ENCODE data around the gene FBXO3.

The FBXO3 gene

GRCh38 chr11:33761471-33761870, 12.8 kb downstream of the FBXO3 start:
- H3K4me2 ChIP-seq, result no peak overlapping the region
- H4K20me1 ChIP-seq, result 0 out of 22 replicates have a peak, but pooled peaks cover 0 to 3% (median 0%) of the 10 kb centered on the region in 11 experiments
- TF ChIP-seq Cebpa-rat (IDR thresholded peaks at IDR 0.05), result no peak
- no peak overlapping the region for H3K4me3 ChIP-seq
- no peaks in the 10 kb centered on the region for H3K4me1 ChIP-seq
- peaks cover 0 to 32% (median 17%) of the 10 kb centered on the region in 11 experiments; a peak in 19 of 22 replicates for H3K9me3 ChIP-seq (replicated peaks in 1 of 11)
- H3K27me3 ChIP-seq, result no peaks in the 10 kb centered on the region
- H3K27ac ChIP-seq, result no peak overlapping the region
- H3K36me3 ChIP-seq, result peaks cover 83 to 99% (median 96%) of the 10 kb centered on the region in 11 experiments
- no peak overlapping the region for H3K9ac ChIP-seq

GRCh38 chr11:33753304-33753967, 20.9 kb downstream of the FBXO3 start:
- Histone ChIP-seq H3K27ac (no peak overlapping the region), H3K4me1 (no peaks in the 10 kb centered on the region), H3K36me3 (peaks cover 58 to 98% (median 90%) of the 10 kb centered on the region in 11 experiments), H3K27me3 (no peaks in the 10 kb centered on the region), H3K4me2 (no peak overlapping the region), H4K20me1 (peaks cover 0 to 3% (median 0%) of the 10 kb centered on the region in 11 experiments; a peak in 1 of 22 replicates), H3K9me3 (replicated peaks in 1 of 11) (no peaks in the 10 kb centered on the region), H3K4me3 (no peak overlapping the region), H3K9ac (no peak overlapping the region)
- TF ChIP-seq Cebpa-rat (IDR thresholded peaks at IDR 0.05), result no peak

- Histone ChIP-seq H3K27me3 (no peaks in the 10 kb centered on the region), H3K4me3 (no peak overlapping the region), H3K4me1 (no peaks in the 10 kb centered on the region), H4K20me1 (peaks cover 0 to 3% (median 0%) of the 10 kb centered on the region in 11 experiments; a peak in 1 of 22 replicates), H3K36me3 (peaks cover 62 to 98% (median 87%) of the 10 kb centered on the region in 11 experiments), H3K9me3 (replicated peaks in 1 of 11) (no peaks in the 10 kb centered on the region), H3K4me2 (no peak overlapping the region), H3K27ac (no peak overlapping the region), H3K9ac (no peak overlapping the region)
- TF ChIP-seq Cebpa-rat (IDR thresholded peaks at IDR 0.05), result no peak
Measured at GRCh38 chr11:33751878-33752277, 22.4 kb downstream of the FBXO3 start.

- peaks cover 0 to 6% (median 0%) of the 10 kb centered on the region in 11 experiments; a peak in 1 of 22 replicates for H4K20me1 ChIP-seq
- peaks cover 0 to 8% (median 0%) of the 10 kb centered on the region in 10 experiments; a peak in 1 of 20 replicates for H3K4me1 ChIP-seq
- no peak overlapping the region for H3K4me2 ChIP-seq
- TF ChIP-seq Cebpa-rat (IDR thresholded peaks at IDR 0.05), result no peak
- H3K9me3 ChIP-seq (replicated peaks in 1 of 11), result no peaks in the 10 kb centered on the region
- H3K36me3 ChIP-seq, result peaks cover 43 to 79% (median 65%) of the 10 kb centered on the region in 11 experiments
- H3K4me3 ChIP-seq, result no peak overlapping the region
- H3K9ac ChIP-seq, result no peak overlapping the region
- no peaks in the 10 kb centered on the region for H3K27me3 ChIP-seq
- no peak overlapping the region for H3K27ac ChIP-seq
Measured at GRCh38 chr11:33747979-33748378, 26.3 kb downstream of the FBXO3 start.

GRCh38 chr11:33743291-33743690, 31.0 kb downstream of the FBXO3 start:
- no peaks in the 10 kb centered on the region for H3K9me3 ChIP-seq (replicated peaks in 1 of 11)
- H3K4me1 ChIP-seq, result peaks cover 0 to 8% (median 0%) of the 10 kb centered on the region in 10 experiments; a peak in 1 of 20 replicates
- 0 out of 22 replicates have a peak, but pooled peaks cover 0 to 4% (median 0%) of the 10 kb centered on the region in 11 experiments for H4K20me1 ChIP-seq
- H3K27me3 ChIP-seq, result no peaks in the 10 kb centered on the region
- H3K4me3 ChIP-seq, result no peak overlapping the region
- no peak for TF ChIP-seq Cebpa-rat (IDR thresholded peaks at IDR 0.05)
- no peak overlapping the region for H3K9ac ChIP-seq
- H3K4me2 ChIP-seq, result no peak overlapping the region
- H3K27ac ChIP-seq, result no peak overlapping the region
- peaks cover 14 to 49% (median 32%) of the 10 kb centered on the region in 11 experiments for H3K36me3 ChIP-seq

- no peak overlapping the region for H3K9ac ChIP-seq
- no peak overlapping the region for H3K4me3 ChIP-seq
- TF ChIP-seq Cebpa-rat (IDR thresholded peaks at IDR 0.05), result no peak
- H4K20me1 ChIP-seq, result 0 out of 22 replicates have a peak, but pooled peaks cover 0 to 4% (median 0%) of the 10 kb centered on the region in 11 experiments
- no peak overlapping the region for H3K4me2 ChIP-seq
- peaks cover 0 to 8% (median 0%) of the 10 kb centered on the region in 10 experiments; a peak in 1 of 20 replicates for H3K4me1 ChIP-seq
- H3K36me3 ChIP-seq, result peaks cover 7 to 39% (median 23%) of the 10 kb centered on the region in 11 experiments
- H3K9me3 ChIP-seq (replicated peaks in 1 of 11), result no peaks in the 10 kb centered on the region
- no peaks in the 10 kb centered on the region for H3K27me3 ChIP-seq
- no peak overlapping the region for H3K27ac ChIP-seq
Measured at GRCh38 chr11:33742249-33742851, 32.0 kb downstream of the FBXO3 start.

- H3K9ac ChIP-seq, result no peak overlapping the region
- no peaks in the 10 kb centered on the region for H3K27me3 ChIP-seq
- H3K4me3 ChIP-seq, result no peak overlapping the region
- peaks cover 3 to 14% (median 5%) of the 10 kb centered on the region in 10 experiments; a peak in 19 of 20 replicates for H3K4me1 ChIP-seq
- no peak overlapping the region for H3K27ac ChIP-seq
- TF ChIP-seq Cebpa-rat (IDR thresholded peaks at IDR 0.05), result no peak
- no peak overlapping the region for H3K4me2 ChIP-seq
- H3K36me3 ChIP-seq, result peaks cover 1 to 34% (median 17%) of the 10 kb centered on the region in 11 experiments
- H4K20me1 ChIP-seq, result 0 out of 22 replicates have a peak, but pooled peaks cover 0 to 4% (median 0%) of the 10 kb centered on the region in 11 experiments
- H3K9me3 ChIP-seq (replicated peaks in 1 of 11), result no peaks in the 10 kb centered on the region
Measured at GRCh38 chr11:33741806-33742205, 32.5 kb downstream of the FBXO3 start.

GRCh38 chr11:33737362-33737821, 36.9 kb downstream of the FBXO3 start:
- Histone ChIP-seq H3K4me2 (peak overlapping the region in 8 of 11 experiments; percentile 83 to 99 (median 94); a peak in 8 of 22 replicates), H3K9me3 (replicated peaks in 1 of 11) (no peaks in the 10 kb centered on the region), H3K4me1 (peaks cover 29 to 42% (median 38%) of the 10 kb centered on the region in 10 experiments), H3K4me3 (no peak overlapping the region), H3K36me3 (peaks cover 0 to 16% (median 6%) of the 10 kb centered on the region in 11 experiments; a peak in 6 of 22 replicates), H3K27me3 (peaks cover 0 to 11% (median 0%) of the 10 kb centered on the region in 11 experiments; a peak in 3 of 22 replicates), H3K27ac (no peak overlapping the region; a peak in 1 of 22 replicates), H3K9ac (no peak overlapping the region; a peak in 1 of 22 replicates), H4K20me1 (peaks cover 0 to 27% (median 12%) of the 10 kb centered on the region in 11 experiments; a peak in 8 of 22 replicates)
- no peak for TF ChIP-seq Cebpa-rat (IDR thresholded peaks at IDR 0.05)

Data from BLaER1 treated with 17β-estradiol and CSF1 and Interleukin-3, amounts not matched to agents 10 nM and 100 nM (cell line).